Prostate gland (tissue), 2 donors: Measurements from ENCODE around the gene COMMD4. TPM values are rescaled to one million over a fixed set of nuclear protein-coding genes. Genes with fewer than 3 reads are reported as not detected.

Source experiments
- DNase-seq: peaks from one replicate; pipeline ENCODE4 v3.0.0-alpha.2; 2019; ENCODE audit warnings: low spot score
- H3K27ac ChIP-seq, 2 donors: fragments of 200-600 bp; sonication (generic); 2 replicates each; pipeline ENCODE4 v1.5.1; 2017 to 2019
- H3K27me3 ChIP-seq: fragments of 200-600 bp; sonication (generic); replicated peaks from 2 replicates; pipeline ENCODE4 v1.5.1; 2019; ENCODE audit not compliant: insufficient read depth
- H3K36me3 ChIP-seq, 2 donors: fragments of 200-600 bp; sonication (generic); 1 replicate in 1 of 2; 2 replicates in 1 of 2; pipeline versions ENCODE4 v1.5.1 to v1.8.1; 2017 to 2019
- H3K4me1 ChIP-seq: fragments of 200-600 bp; sonication (generic); replicated peaks from 2 replicates; pipeline ENCODE4 v1.5.1; 2019
- H3K4me3 ChIP-seq, 2 donors: fragments of 200-600 bp; sonication (generic); 2 replicates each; pipeline ENCODE4 v1.5.1; 2017 to 2019
- H3K9me3 ChIP-seq: fragments of 200-600 bp; sonication (generic); 2 replicates; pipeline ENCODE4 v1.5.1; 2017
- POLR2A ChIP-seq: fragments of 450-650 bp; IDR thresholded peaks from one replicate; pipeline ENCODE4 v1.6.1; 2016; ENCODE audit warnings: antibody characterized with exemption, mild to moderate bottlenecking
- POLR2AphosphoS5 ChIP-seq: sonication (generic); formaldehyde crosslinking; IDR thresholded peaks from one replicate; pipeline ENCODE4 v1.6.1; 2017; ENCODE audit warnings: antibody characterized with exemption
- WGBS: methylation state at CpG from one replicate; pipeline ENCODE4 v1.1.5; 2018; 5-methylcytosine and 5-hydroxymethylcytosine counted together
- intact Hi-C: fragments of 100-400 bp; cut with DNase I; formaldehyde crosslinking; loops from one replicate; pipeline ENCODE4 v1.14.2; 2022
- total RNA-seq, 2 donors: library from RNA; depleted of rRNA; stranded (reverse); fragments of >200 nt; gene quantifications; one replicate each; pipeline ENCODE4 v1.1.0, GENCODE V29; 2016
- TF ChIP-seq, protein P1 (sequence below), 4 experiments: fragments of 200-600 bp in 2 of 4; fragments of 450-650 bp in 2 of 4; sonication (generic) in 2 of 4; IDR thresholded peaks; 1 replicate in 3 of 4; 2 replicates in 1 of 4; pipeline ENCODE4 v1.5.1; 2016 to 2019; ENCODE audit warnings: antibody characterized with exemption in 4 of 4, mild to moderate bottlenecking in 2 of 4, moderate library complexity in 2 of 4

Gene COMMD4
- total RNA-seq, 2 donors from 2014 or later, result 100 to 116 TPM

DNA sequence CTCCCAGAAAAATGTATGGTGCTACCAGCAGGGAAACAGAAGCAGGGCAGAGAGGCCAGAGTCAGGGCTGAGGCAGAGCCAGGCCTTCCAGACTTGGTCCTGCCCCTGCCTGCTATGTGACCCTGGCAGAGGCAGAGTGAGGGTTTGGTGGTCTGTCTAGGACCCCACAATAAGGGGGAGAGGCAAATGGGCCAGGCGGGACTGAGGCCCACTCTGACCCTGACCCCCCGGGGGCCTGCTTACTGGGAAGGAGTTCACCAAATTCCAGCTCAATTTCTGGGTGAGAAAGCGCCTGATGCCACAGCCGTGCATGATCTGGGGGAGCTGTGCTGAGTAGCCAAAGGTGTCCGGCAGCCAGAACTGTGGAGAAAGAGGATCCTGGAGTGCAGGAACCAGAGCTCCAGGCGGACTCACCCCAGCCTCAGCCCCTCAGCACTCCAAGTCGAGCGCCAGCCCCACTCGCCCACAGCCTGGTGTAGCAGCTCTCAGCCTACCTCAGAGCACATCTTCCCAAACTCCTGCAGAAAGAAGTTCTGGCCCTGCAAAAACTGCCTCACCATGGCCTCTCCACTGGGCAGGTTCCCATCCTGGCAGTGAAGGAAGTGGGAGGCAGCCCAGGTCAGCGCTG is 25.6 kb downstream of the COMMD4 start:
- TF ChIP-seq POLR2AphosphoS5 (no peak), POLR2A (no peak)
- TF ChIP-seq, protein P1, sequence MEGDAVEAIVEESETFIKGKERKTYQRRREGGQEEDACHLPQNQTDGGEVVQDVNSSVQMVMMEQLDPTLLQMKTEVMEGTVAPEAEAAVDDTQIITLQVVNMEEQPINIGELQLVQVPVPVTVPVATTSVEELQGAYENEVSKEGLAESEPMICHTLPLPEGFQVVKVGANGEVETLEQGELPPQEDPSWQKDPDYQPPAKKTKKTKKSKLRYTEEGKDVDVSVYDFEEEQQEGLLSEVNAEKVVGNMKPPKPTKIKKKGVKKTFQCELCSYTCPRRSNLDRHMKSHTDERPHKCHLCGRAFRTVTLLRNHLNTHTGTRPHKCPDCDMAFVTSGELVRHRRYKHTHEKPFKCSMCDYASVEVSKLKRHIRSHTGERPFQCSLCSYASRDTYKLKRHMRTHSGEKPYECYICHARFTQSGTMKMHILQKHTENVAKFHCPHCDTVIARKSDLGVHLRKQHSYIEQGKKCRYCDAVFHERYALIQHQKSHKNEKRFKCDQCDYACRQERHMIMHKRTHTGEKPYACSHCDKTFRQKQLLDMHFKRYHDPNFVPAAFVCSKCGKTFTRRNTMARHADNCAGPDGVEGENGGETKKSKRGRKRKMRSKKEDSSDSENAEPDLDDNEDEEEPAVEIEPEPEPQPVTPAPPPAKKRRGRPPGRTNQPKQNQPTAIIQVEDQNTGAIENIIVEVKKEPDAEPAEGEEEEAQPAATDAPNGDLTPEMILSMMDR (IDR thresholded peaks at IDR 0.05), result no peak
- Histone ChIP-seq H3K27me3 (no peaks in the 10 kb centered on the region), H3K9me3 (no peaks in the 10 kb centered on the region), H3K36me3 (peaks cover 6 to 10% of the 10 kb centered on the region in 2 donors), H3K27ac (no peak overlapping the region), H3K4me1 (no peaks in the 10 kb centered on the region), H3K4me3 (no peak overlapping the region)
- no peak for DNase-seq
- WGBS, result 92% methylated on average over 10 of the region's 10 CpGs
- intact Hi-C loops, result no loop called here

DNA sequence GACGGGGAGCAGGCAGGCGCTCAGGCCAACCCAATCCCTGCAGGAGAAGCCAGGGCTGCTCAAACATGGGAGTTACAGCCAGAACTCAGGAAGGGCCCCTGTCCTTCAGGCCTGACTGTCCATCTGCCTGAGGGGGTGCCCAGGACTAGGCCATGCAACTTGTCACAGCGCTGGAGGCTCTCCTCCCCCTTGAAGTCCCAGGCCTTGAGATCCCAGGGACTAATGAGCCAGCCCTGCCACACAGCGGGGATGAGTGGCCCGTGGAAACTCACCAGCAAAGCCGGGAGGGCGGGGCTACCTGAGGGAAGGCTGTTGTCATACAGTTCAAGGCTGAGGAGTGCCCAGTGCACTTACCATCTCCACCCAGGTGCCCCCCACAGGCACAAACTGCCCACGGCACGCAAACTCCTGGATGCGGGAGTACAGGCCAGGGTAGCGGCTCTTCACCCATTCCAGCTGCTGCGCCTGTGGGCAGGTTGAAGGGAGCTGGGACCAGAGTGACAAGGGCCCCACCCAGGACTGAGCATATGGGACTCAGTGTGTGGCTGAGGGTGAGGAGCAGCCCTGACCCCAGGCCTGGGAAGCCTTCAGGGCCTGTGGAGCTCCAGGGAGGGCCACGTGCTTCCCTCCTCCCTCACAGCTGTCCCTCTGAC is 26.3 kb downstream of the COMMD4 start:
- H3K4me3 ChIP-seq, result no peak overlapping the region
- no peak overlapping the region for H3K27ac ChIP-seq
- intact Hi-C loops, result no loop called here
- no peak for DNase-seq
- no peak for TF ChIP-seq POLR2A
- TF ChIP-seq POLR2AphosphoS5, result no peak
- TF ChIP-seq, protein P1 (IDR thresholded peaks at IDR 0.05), result no peak
- no peaks in the 10 kb centered on the region for H3K27me3 ChIP-seq
- no peaks in the 10 kb centered on the region for H3K4me1 ChIP-seq
- WGBS, result 90% methylated on average over 13 of the region's 13 CpGs
- peaks cover 6 to 10% of the 10 kb centered on the region in 2 donors for H3K36me3 ChIP-seq
- H3K9me3 ChIP-seq, result no peaks in the 10 kb centered on the region

DNA sequence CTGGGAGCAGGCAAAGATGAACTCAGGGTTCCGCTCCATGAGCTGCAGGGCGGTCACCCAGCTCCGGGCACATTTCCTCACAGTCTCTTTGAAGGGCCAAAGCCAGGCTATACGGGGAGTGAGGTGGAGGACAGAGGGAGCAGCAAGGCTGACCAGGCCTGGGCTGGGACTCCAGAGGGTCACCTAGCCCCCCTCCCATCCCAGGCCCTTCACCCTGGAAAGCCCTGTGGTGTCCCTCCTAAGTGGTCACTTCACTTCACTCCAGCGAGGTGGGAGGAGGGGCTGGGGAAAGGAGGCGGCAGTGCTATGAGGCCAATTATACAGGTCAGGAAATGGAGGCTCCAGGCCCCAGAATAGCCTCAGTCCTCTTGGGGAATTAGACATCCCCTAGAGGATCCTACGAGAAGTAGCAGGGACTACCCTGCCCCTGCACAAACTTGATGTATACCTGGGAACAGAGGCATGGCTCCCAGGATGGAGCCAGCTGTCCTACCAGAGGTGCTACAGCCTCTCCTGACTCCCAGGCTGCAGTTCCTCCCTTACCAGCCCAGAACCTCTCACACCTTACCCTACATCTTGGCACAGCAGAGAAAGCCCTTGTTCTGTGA is 26.9 kb downstream of the COMMD4 start:
- H3K4me3 ChIP-seq, result no peak overlapping the region
- H3K4me1 ChIP-seq, result no peaks in the 10 kb centered on the region
- no peak for DNase-seq
- intact Hi-C loops, result no loop called here
- no peaks in the 10 kb centered on the region for H3K9me3 ChIP-seq
- no peak overlapping the region for H3K27ac ChIP-seq
- H3K36me3 ChIP-seq, result peaks cover 6 to 10% of the 10 kb centered on the region in 2 donors
- TF ChIP-seq POLR2A (no peak), POLR2AphosphoS5 (no peak)
- TF ChIP-seq, protein P1 (IDR thresholded peaks at IDR 0.05), result no peak
- 86% methylated on average over 7 of the region's 7 CpGs for WGBS
- H3K27me3 ChIP-seq, result no peaks in the 10 kb centered on the region

DNA sequence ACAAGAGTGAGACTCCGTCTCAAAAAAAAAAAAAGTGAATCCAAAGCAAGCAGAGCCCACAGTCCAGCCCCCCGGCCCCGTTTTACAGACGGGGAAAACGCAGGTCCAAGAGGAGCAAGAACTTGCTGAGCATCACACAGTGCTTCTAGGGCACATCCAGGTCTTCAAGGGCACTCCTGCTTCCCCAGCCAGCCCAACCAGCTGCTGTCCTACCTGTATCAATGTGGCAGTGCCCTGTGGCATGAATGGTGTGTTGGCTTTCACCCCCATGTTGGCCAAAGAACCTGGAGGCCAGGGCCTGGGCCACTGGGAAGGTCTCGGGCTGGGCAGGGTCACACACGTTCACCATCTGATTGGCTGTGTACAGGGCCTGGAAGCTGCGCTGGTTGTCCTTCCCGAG is 27.9 kb downstream of the COMMD4 start:
- Histone ChIP-seq H3K27ac (no peak overlapping the region), H3K4me1 (no peaks in the 10 kb centered on the region), H3K27me3 (no peaks in the 10 kb centered on the region), H3K36me3 (peaks cover 6 to 10% of the 10 kb centered on the region in 2 donors), H3K4me3 (no peak overlapping the region), H3K9me3 (no peaks in the 10 kb centered on the region)
- WGBS, result 97% methylated on average over 9 of the region's 9 CpGs
- DNase-seq, result no peak
- no peak for TF ChIP-seq POLR2A
- no peak for TF ChIP-seq POLR2AphosphoS5
- TF ChIP-seq, protein P1 (IDR thresholded peaks at IDR 0.05), result no peak
- intact Hi-C loops, result no loop called here
